K562 (cell line): Measurements from ENCODE around the gene PHLDB2. TPM values are rescaled to one million over a fixed set of nuclear protein-coding genes. Genes with fewer than 3 reads are reported as not detected.

ENCODE experiments used
- ATAC-seq: fragments of 200-7000 bp; cut with Tn5 transposase; 3 replicates; pipeline ENCODE4 v1.9.1; 2020; ENCODE audit warnings: moderate library complexity
- BruUV-seq: library from RNA; stranded (reverse); fragments of 400-500 nt; replicated peaks from 2 replicates; lab custom pipeline; 2021; lab: Mats Ljungman, UMichigan
- CTCF ChIA-PET: fragments of 300-600 bp; formaldehyde crosslinking; extraction: SDS; loops from one replicate; lab custom pipeline; 2021; ENCODE audit warnings: low intra/inter-chr PET ratio; lab: Yijun Ruan, JAX
- POLR2A ChIA-PET: fragments of 300-600, 350-650 bp; sonication (Branson Sonifier 250); formaldehyde crosslinking; extraction: SDS; loops from one replicate; lab custom pipeline; 2021; ENCODE audit warnings: antibody characterized with exemption, inconsistent platforms; lab: Yijun Ruan, JAX
- DNase-seq, 4 experiments: peaks; one replicate each; pipeline versions ENCODE4 v3.0.0 to v3.0.0-alpha.2; 2011 to 2018; ENCODE audit warnings: low spot score in 3 of 4, mixed read lengths in 3 of 4; ENCODE audit errors: extremely low read depth in 1 of 4
- FAIRE-seq: peaks from 2 replicates; lab custom pipeline; 2011; peaks lifted over from hg19 to GRCh38; lab: Jason Lieb, UNC
- H2AFZ ChIP-seq: 2 replicates; pipeline ENCODE4 v1.6.0; 2011; ENCODE audit warnings: low read depth, low read length, control low read depth, inconsistent platforms
- H3K27ac ChIP-seq: fragments of 200-600 bp; 3 replicates; pipeline ENCODE4 v1.8.0; 2011; ENCODE audit warnings: low read depth, mild to moderate bottlenecking, control low read depth, inconsistent platforms, low read length, moderate library complexity, mixed read lengths; ENCODE audit errors: extremely low read depth
- H3K27me3 ChIP-seq, 2 experiments: fragments of 300-600 bp in 1 of 2; 2 replicates in 1 of 2; 3 replicates in 1 of 2; pipeline versions ENCODE4 v1.6.0 to v1.8.0; 2011; ENCODE audit warnings: inconsistent platforms in 2 of 2, low read length in 2 of 2, mild to moderate bottlenecking in 1 of 2, mixed read lengths in 1 of 2, moderate library complexity in 1 of 2; ENCODE audit not compliant: control insufficient read depth in 2 of 2, insufficient read depth in 2 of 2
- H3K36me3 ChIP-seq: fragments of 300-600 bp; 3 replicates; pipeline ENCODE4 v1.8.0; 2011; ENCODE audit warnings: mild to moderate bottlenecking, low read length, inconsistent platforms; ENCODE audit not compliant: control insufficient read depth, insufficient read depth
- H3K4me1 ChIP-seq, 2 experiments: fragments of 200-600 bp in 1 of 2; replicated peaks in 1 of 2; 2 replicates in 1 of 2; 3 replicates in 1 of 2; pipeline versions ENCODE4 v1.5.1 to v1.8.0; 2011; ENCODE audit warnings: inconsistent platforms in 2 of 2, low read length in 2 of 2, mild to moderate bottlenecking in 1 of 2, mixed read lengths in 1 of 2, moderate library complexity in 1 of 2; ENCODE audit not compliant: control insufficient read depth in 2 of 2, insufficient read depth in 2 of 2
- H3K4me2 ChIP-seq: 2 replicates; pipeline ENCODE4 v1.6.1; 2011; ENCODE audit warnings: low read length, control low read depth, inconsistent platforms, mixed read lengths; ENCODE audit not compliant: insufficient read depth
- H3K4me3 ChIP-seq: fragments of 200-600 bp; sonication (generic), shearing (Covaris generic); 2 replicates; pipeline ENCODE4 v1.5.1; 2016; ENCODE audit warnings: control low read depth, inconsistent platforms
- H3K79me2 ChIP-seq: fragments of 200-600 bp; 3 replicates; pipeline ENCODE4 v1.8.0; 2011; ENCODE audit warnings: low read length, inconsistent platforms; ENCODE audit not compliant: control insufficient read depth, insufficient read depth
- H3K9ac ChIP-seq, 2 experiments: 2 replicates each; pipeline versions ENCODE4 v1.6.0 to v1.6.1; 2011; ENCODE audit warnings: low read depth in 2 of 2, low read length in 2 of 2, control low read depth in 1 of 2, inconsistent platforms in 1 of 2, mild to moderate bottlenecking in 1 of 2, mixed read lengths in 1 of 2; ENCODE audit not compliant: insufficient read depth in 1 of 2
- H3K9me1 ChIP-seq: one replicate; pipeline ENCODE4 v1.6.0; 2011; ENCODE audit warnings: inconsistent platforms, mild to moderate bottlenecking, low read length, moderate library complexity; ENCODE audit not compliant: control insufficient read depth, insufficient read depth
- H3K9me3 ChIP-seq: replicated peaks from 2 replicates; pipeline ENCODE4 v1.5.1; 2011; ENCODE audit warnings: low read depth, low read length, inconsistent platforms; ENCODE audit not compliant: control insufficient read depth, insufficient read depth
- H4K20me1 ChIP-seq: replicated peaks from 2 replicates; pipeline ENCODE4 v1.6.1; 2011; ENCODE audit warnings: low read length, inconsistent platforms, mixed read lengths; ENCODE audit not compliant: control insufficient read depth, insufficient read depth
- CEBPB ChIP-seq: fragments of 450-650 bp; IDR thresholded peaks from 2 replicates; pipeline ENCODE4 v1.6.1; 2016; ENCODE audit warnings: missing genetic modification characterization, missing compliant biosample characterization
- CEBPG ChIP-seq, 3 experiments: fragments of 200-800 bp in 1 of 3; sonication (Bioruptor generic) in 1 of 3; sonication (generic) in 1 of 3; formaldehyde crosslinking in 1 of 3; IDR thresholded peaks in 2 of 3; conservative IDR thresholded peaks in 1 of 3; 2 replicates each; pipeline versions ENCODE4 v1.6.1 to v1.8.0; 2016 to 2022; ENCODE audit warnings: missing compliant biosample characterization in 2 of 3, missing genetic modification characterization in 2 of 3, mild to moderate bottlenecking in 1 of 3, missing genetic modification reagents in 1 of 3
- PHF21A ChIP-seq: fragments of 450-650 bp; IDR thresholded peaks from 2 replicates; pipeline ENCODE4 v1.6.1; 2017; ENCODE audit warnings: low read depth, borderline replicate concordance
- THRAP3 ChIP-seq: fragments of 450-650 bp; IDR thresholded peaks from 2 replicates; pipeline ENCODE4 v1.6.1; 2016; ENCODE audit warnings: mild to moderate bottlenecking, inconsistent platforms, borderline replicate concordance
- WGBS: fragments of 100-300 bp; shearing (Covaris generic); methylation state at CpG from one replicate; pipeline ENCODE4 v1.1.6; 2016; ENCODE audit warnings: low coverage, mixed read lengths; ENCODE audit not compliant: insufficient coverage; ENCODE audit errors: missing lambda C conversion rate; 5-methylcytosine and 5-hydroxymethylcytosine counted together
- in situ Hi-C: fragments of 300-500 bp; cut with MboI; formaldehyde crosslinking; loops from 4 replicates; pipeline ENCODE4 v1.15.0; 2018; ENCODE audit warnings: inconsistent platforms, mixed read lengths
- intact Hi-C: fragments of 100-400 bp; cut with micrococcal nuclease; formaldehyde crosslinking; loops from 2 replicates; pipeline ENCODE4 v1.14.2; 2022
- polyA plus RNA-seq, 8 experiments: library from polyadenylated mRNA; depleted of rRNA in 4 of 8; stranded (reverse) in 5 of 8; unstranded in 3 of 8; fragments of >200 nt; fragmentation: Nextera tagmentation in 2 of 8; fragmentation: Illumina TruSeq in 1 of 8; extraction: Ambion mirVana in 2 of 8; extraction: Trizol in 1 of 8; gene quantifications; 2 replicates each; pipeline versions ENCODE4 v1.2.1 to v1.2.3, GENCODE V29; 2011 to 2014; ENCODE audit warnings: inconsistent platforms in 1 of 8, missing spikeins in 1 of 8
- total RNA-seq, 7 experiments: library from RNA; depleted of rRNA in 6 of 7; stranded (reverse); fragments of >200 nt in 6 of 7; fragmentation: Illumina TruSeq in 2 of 7; extraction: Trizol in 2 of 7; gene quantifications; 2 replicates each; pipeline versions ENCODE4 v1.2.1 to v1.2.3, GENCODE V29; 2011 to 2021; ENCODE audit warnings: low replicate concordance in 1 of 7

The PHLDB2 gene
- total and polyA plus RNA-seq, 9 of the 15 experiments (the other 6 are each of a cell fraction or from before 2014, with no cell fraction given), result 0.04 TPM; not detected in 8

DNA sequence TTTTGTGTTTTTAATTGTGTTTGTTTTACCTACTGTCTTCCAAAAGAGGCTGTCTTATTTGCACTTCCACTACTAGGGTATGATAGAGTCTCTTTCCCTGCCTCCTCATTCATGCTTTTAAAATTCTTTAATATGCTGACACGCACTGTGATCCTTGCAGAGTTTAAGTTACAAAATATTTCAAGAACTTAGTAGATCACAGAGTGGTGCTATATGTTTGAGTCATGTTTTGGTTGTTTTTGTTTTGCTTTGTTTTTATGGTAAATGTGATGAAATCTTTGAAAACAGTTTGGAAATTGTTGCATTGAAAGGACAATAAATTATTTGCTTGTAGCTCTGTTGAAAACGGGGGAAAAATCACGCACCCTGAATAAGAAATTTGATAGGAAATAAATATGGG lies 113.8 kb downstream of the PHLDB2 start:
- Histone ChIP-seq H3K27me3 (peaks cover 0 to 2% of the 10 kb centered on the region in 2 experiments; a peak in 3 of 5 replicates), H3K4me3 (no peak overlapping the region), H3K9ac (no peak overlapping the region), H3K4me2 (no peak overlapping the region), H2AFZ (no peak overlapping the region), H3K9me3 (no peaks in the 10 kb centered on the region), H3K4me1 (no peaks in the 10 kb centered on the region), H3K79me2 (no peaks in the 10 kb centered on the region), H4K20me1 (no peaks in the 10 kb centered on the region), H3K27ac (no peak overlapping the region), H3K9me1 (no peaks in the 10 kb centered on the region), H3K36me3 (no peaks in the 10 kb centered on the region)
- no peak for TF ChIP-seq THRAP3
- intact Hi-C loops (no loop called here), in situ Hi-C loops (no loop called here)
- FAIRE-seq (no peak), DNase-seq (no peak), ATAC-seq (no peak)
- ChIA-PET CTCF (no interaction called here), POLR2A (no interaction called here)
- no TSS peak for BruUV-seq
- WGBS, result 12% methylated on average over 3 of the region's 3 CpGs

DNA sequence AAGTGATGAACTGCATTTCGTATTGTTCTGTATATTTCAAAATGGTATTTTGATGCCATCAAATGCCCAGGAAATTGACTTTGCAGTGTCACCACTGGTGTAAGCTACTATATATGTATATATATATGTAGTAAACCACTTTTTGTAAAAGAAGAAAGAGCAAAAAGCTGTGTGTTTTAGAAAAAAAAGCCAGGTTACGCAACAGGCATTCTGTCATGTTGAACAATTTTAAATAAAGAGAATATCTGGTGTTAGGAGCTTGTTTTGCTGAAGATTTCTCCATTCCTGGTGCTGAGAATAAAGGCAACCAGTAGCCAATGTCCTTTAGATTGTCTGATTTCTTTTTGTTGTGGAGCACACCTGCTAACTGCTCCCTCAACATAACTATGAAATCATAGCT lies 116.1 kb downstream of the PHLDB2 start:
- BruUV-seq, result no TSS peak
- in situ Hi-C loops, result no loop called here

More for the DNA sequence above, 116.1 kb downstream of the PHLDB2 start:
- TF ChIP-seq PHF21A (no peak), CEBPG (CRISPR knock-in tag; IDR thresholded peaks at IDR 0.05) (no peak), CEBPG (tag; conservative IDR thresholded peaks at IDR 0.05 in 1 of 2, IDR thresholded peaks at IDR 0.05 in 1 of 2) (peak in 1 of 2 experiments; percentile 45; a peak in 1 of 4 replicates), CEBPB (peak; percentile 44; the same call in 1 of the 2 replicates)
- WGBS, result 6% methylated on average over 2 of the region's 2 CpGs
- H3K27ac ChIP-seq, result no peak overlapping the region
- ChIA-PET POLR2A (no interaction called here), CTCF (no interaction called here)
- H3K4me2 ChIP-seq, result no peak overlapping the region
- H4K20me1 ChIP-seq, result no peaks in the 10 kb centered on the region
- intact Hi-C loops, result no loop called here
- H3K4me3 ChIP-seq, result no peak overlapping the region
- DNase-seq (no peak), ATAC-seq (no peak), FAIRE-seq (no peak)
- peaks cover 12% of the 10 kb centered on the region for H3K79me2 ChIP-seq
- no peaks in the 10 kb centered on the region; a peak in 2 of 5 replicates for H3K4me1 ChIP-seq
- no peaks in the 10 kb centered on the region for H3K9me3 ChIP-seq
- H3K9ac ChIP-seq, result no peak overlapping the region
- H2AFZ ChIP-seq, result no peak overlapping the region
- no peaks in the 10 kb centered on the region for H3K36me3 ChIP-seq
- H3K9me1 ChIP-seq, result no peaks in the 10 kb centered on the region
- H3K27me3 ChIP-seq, result peaks cover 0 to 2% of the 10 kb centered on the region in 2 experiments; a peak in 3 of 5 replicates
